Upper lobe of right lung (tissue), 1 donor: ENCODE results near the gene GBX1. TPM values are rescaled to one million over a fixed set of nuclear protein-coding genes. Genes with fewer than 3 reads are reported as not detected.
A peak's percentile ranks its signal among the peaks of the same experiment; 100 is the strongest.

Experiments used
- ATAC-seq: fragments of 200-7000 bp; cut with Tn5 transposase; one replicate; pipeline ENCODE4 v1.9.1; 2020; ENCODE audit warnings: mild to moderate bottlenecking, moderate library complexity
- DNase-seq: peaks from one replicate; pipeline ENCODE4 v3.0.0-alpha.2; 2020
- H3K27ac ChIP-seq: fragments of 200-600 bp; one replicate; pipeline ENCODE4 v1.8.0; 2022
- H3K27me3 ChIP-seq: fragments of 200-600 bp; one replicate; pipeline ENCODE4 v1.8.0; 2022; ENCODE audit warnings: mild to moderate bottlenecking
- H3K36me3 ChIP-seq: fragments of 200-600 bp; one replicate; pipeline ENCODE4 v1.8.0; 2022
- H3K4me1 ChIP-seq: fragments of 200-600 bp; one replicate; pipeline ENCODE4 v1.8.0; 2022
- H3K4me3 ChIP-seq: fragments of 200-600 bp; one replicate; pipeline ENCODE4 v1.8.0; 2022; ENCODE audit warnings: mild to moderate bottlenecking
- H3K9me3 ChIP-seq: fragments of 200-600 bp; one replicate; pipeline ENCODE4 v1.8.0; 2022
- intact Hi-C: fragments of 100-400 bp; cut with DNase I; formaldehyde crosslinking; loops from one replicate; pipeline ENCODE4 v1.11.0; 2022
- total RNA-seq: library from RNA; stranded (reverse); fragmentation: NEBNext Ultra II Directional; extraction: Animal tissue kit (Norgen Biotek cat#: 25700); gene quantifications from one replicate; pipeline ENCODE4 v1.2.1, GENCODE V29; 2021
- TF ChIP-seq, protein P1 (sequence below): fragments of 200-600 bp; IDR thresholded peaks from one replicate; pipeline ENCODE4 v1.8.0; 2022; ENCODE audit warnings: antibody characterized with exemption
- donor health status: DM: no; HTN: yes; CAD: no; lungs with severe emphysema.

GBX1 gene
- total RNA-seq, 1 donor from 2014 or later, result not detected

DNA sequence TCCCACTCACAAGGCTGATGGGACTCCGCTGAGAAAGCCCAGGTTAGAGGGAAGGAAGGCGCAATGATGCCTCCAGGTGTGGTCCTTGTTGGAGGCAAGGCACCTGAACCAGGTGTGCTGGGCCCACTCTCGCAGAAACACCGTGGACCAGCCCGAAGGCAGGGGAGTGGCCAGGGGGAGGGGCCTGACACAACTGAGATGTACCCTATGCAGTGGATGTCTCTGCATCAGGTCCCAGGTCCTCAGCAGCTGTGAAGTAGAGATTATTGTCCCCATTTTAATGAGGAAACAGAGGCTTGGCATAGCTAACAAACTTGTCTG is 32.0 kb downstream of the GBX1 start:
- H3K9me3 ChIP-seq, result no peaks in the 10 kb centered on the region
- H3K4me3 ChIP-seq, result no peak overlapping the region
- no peaks in the 10 kb centered on the region for H3K4me1 ChIP-seq
- H3K36me3 ChIP-seq, result peaks cover 94% of the 10 kb centered on the region
- intact Hi-C loops, result no loop called here
- DNase-seq, result peak; percentile 46
- ATAC-seq, result no peak
- TF ChIP-seq, protein P1, sequence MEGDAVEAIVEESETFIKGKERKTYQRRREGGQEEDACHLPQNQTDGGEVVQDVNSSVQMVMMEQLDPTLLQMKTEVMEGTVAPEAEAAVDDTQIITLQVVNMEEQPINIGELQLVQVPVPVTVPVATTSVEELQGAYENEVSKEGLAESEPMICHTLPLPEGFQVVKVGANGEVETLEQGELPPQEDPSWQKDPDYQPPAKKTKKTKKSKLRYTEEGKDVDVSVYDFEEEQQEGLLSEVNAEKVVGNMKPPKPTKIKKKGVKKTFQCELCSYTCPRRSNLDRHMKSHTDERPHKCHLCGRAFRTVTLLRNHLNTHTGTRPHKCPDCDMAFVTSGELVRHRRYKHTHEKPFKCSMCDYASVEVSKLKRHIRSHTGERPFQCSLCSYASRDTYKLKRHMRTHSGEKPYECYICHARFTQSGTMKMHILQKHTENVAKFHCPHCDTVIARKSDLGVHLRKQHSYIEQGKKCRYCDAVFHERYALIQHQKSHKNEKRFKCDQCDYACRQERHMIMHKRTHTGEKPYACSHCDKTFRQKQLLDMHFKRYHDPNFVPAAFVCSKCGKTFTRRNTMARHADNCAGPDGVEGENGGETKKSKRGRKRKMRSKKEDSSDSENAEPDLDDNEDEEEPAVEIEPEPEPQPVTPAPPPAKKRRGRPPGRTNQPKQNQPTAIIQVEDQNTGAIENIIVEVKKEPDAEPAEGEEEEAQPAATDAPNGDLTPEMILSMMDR, result no peak
- no peaks in the 10 kb centered on the region for H3K27me3 ChIP-seq
- no peak overlapping the region for H3K27ac ChIP-seq

- no peaks in the 10 kb centered on the region for H3K4me1 ChIP-seq
- TF ChIP-seq, protein P1, result no peak
- peaks cover 94% of the 10 kb centered on the region for H3K36me3 ChIP-seq
- H3K27me3 ChIP-seq, result no peaks in the 10 kb centered on the region
- no peak for ATAC-seq
- peak; percentile 46 for DNase-seq
- intact Hi-C loops, result no loop called here
- H3K9me3 ChIP-seq, result no peaks in the 10 kb centered on the region
- no peak overlapping the region for H3K27ac ChIP-seq
- H3K4me3 ChIP-seq, result no peak overlapping the region
Measured at GRCh38 chr7:151134743-151135524, 32.6 kb downstream of the GBX1 start.

- peaks cover 95% of the 10 kb centered on the region for H3K36me3 ChIP-seq
- no peak overlapping the region for H3K27ac ChIP-seq
- intact Hi-C loops, result no loop called here
- TF ChIP-seq, protein P1, result no peak
- H3K4me1 ChIP-seq, result no peaks in the 10 kb centered on the region
- no peak overlapping the region for H3K4me3 ChIP-seq
- H3K27me3 ChIP-seq, result no peaks in the 10 kb centered on the region
- DNase-seq, result peak; percentile 58
- no peaks in the 10 kb centered on the region for H3K9me3 ChIP-seq
- no peak for ATAC-seq
Measured at GRCh38 chr7:151133986-151134742, 33.3 kb downstream of the GBX1 start.

DNA sequence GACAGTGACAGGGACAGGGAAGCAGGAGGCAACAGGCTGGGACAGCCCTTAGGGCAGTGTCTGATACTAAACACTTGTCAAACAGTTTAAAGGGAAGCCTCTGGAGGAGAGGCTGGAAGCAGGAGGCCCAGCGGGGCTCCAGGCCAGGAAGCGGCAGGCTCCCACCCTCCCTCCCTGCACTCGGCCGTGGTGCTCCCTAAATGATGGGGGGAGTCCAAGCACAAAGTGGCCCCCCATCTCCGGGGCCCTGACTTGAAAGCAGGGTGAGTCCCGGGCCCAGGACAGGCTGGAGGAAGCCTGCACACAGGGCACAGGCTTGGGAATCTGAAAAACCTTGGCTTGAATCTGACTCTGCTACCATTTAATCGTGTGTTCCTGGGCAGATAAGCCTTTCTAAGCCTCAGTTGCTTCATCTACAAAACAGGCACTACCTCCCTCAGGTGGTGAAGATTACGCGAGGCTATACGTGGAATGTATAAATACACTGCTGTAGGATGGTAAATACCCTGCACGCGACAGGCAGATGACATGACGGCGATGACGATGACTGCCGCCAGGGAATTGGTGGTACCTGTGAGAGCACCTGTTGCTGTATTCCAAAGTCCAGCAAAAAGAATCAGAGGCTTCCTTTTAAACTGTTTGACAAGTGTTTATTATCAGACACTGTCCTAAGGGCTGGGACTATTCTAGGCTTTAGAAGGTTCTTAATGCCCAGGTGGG is 34.1 kb downstream of the GBX1 start:
- Histone ChIP-seq H3K27me3 (no peaks in the 10 kb centered on the region), H3K36me3 (peaks cover 95% of the 10 kb centered on the region), H3K4me3 (no peak overlapping the region), H3K4me1 (no peaks in the 10 kb centered on the region), H3K9me3 (no peaks in the 10 kb centered on the region), H3K27ac (no peak overlapping the region)
- peak; percentile 35 for DNase-seq
- intact Hi-C loops, result no loop called here
- ATAC-seq, result no peak
- TF ChIP-seq, protein P1, result no peak

DNA sequence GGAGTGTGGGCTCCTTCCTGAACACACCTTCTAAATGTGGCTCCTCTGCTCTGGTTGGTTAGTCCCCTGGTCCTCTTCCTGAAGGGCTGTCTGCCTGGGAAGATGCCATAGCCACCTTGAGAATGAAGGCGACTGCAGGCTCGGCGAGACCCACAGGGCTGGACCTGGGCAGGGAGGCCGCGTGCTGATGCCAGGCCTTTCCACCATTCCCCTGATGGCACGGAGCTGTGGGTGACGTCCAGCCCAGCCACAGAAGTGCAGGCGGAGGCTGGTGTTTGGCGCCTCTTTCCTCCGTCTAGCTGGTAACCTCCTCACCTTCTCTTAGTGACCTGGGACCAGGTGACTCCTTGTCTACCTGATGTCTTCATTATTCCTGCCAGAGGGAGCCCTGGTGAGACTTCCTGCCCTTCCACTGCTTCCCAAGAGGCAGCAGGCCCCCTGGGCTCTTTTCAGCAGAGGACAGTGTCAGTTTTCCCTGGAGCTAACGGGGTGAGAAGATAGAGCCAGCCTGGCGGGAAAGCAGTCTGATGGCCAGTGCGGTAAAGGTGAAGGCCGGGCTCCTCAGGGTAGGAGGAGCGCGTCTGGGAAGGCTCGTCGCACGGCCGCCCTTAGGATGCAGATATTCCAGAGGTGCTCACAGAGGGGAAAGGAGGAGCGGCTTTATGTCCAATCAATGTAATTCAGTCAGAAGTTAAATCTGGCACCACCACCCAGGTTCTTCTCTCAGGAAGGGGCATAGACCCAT is 34.9 kb downstream of the GBX1 start:
- DNase-seq (no peak), ATAC-seq (no peak)
- H3K9me3 ChIP-seq, result no peaks in the 10 kb centered on the region
- no peak overlapping the region for H3K27ac ChIP-seq
- H3K36me3 ChIP-seq, result peaks cover 94% of the 10 kb centered on the region
- TF ChIP-seq, protein P1, result no peak
- no peaks in the 10 kb centered on the region for H3K27me3 ChIP-seq
- H3K4me1 ChIP-seq, result no peaks in the 10 kb centered on the region
- no peak overlapping the region for H3K4me3 ChIP-seq
- intact Hi-C loops, result no loop called here
